ENCODE results near the gene ZNF438. TPM values are rescaled to one million over a fixed set of nuclear protein-coding genes. Genes with fewer than 3 reads are reported as not detected.
A peak's percentile ranks its signal among the peaks of the same experiment; 100 is the strongest.

The ZNF438 gene
- total RNA-seq = 10 to 100 TPM in 1 of 2 donors, 1 to 10 TPM in 1; 9.6 to 20.1 TPM
- polyA plus RNA-seq (ENCODE audit: insufficient read length in 6 of 6) = 10 to 100 TPM in 5 of 6 donors, 1 to 10 TPM in 1; 9.8 to 11.4 (median 10.7) TPM
- long read RNA-seq, donor 1, partial matches to known transcripts = 6 of 7 reads
- long read RNA-seq, donor 1, other reads (novel, unspliced or antisense) = 0 of 7 reads
- long read RNA-seq, donor 2, partial matches to known transcripts = 5 of 5 reads
- long read RNA-seq, donor 2, other reads (novel, unspliced or antisense) = 0 of 5 reads
- long read RNA-seq, donor 3, partial matches to known transcripts = 6 of 7 reads
- long read RNA-seq, donor 3, other reads (novel, unspliced or antisense) = 0 of 7 reads
- long read RNA-seq, donor 4 = 0 reads
- long read RNA-seq, donor 5 = 0 reads
- long read RNA-seq, donor 6 = 0 reads
- long read RNA-seq, donor 7, partial matches to known transcripts = 0 of 2 reads
- long read RNA-seq, donor 7, other reads (novel, unspliced or antisense) = 0 of 2 reads
- long read RNA-seq, donor 8, partial matches to known transcripts = 0 of 2 reads
- long read RNA-seq, donor 8, other reads (novel, unspliced or antisense) = 0 of 2 reads
- long read RNA-seq, donor 9 = 0 reads
- long read RNA-seq, donor 10, partial matches to known transcripts = 1 of 2 reads
- long read RNA-seq, donor 10, other reads (novel, unspliced or antisense) = 1 of 2 reads
- long read RNA-seq, donor 11 = 0 reads
- long read RNA-seq, donor 12 = 0 reads

GRCh38 chr10:31031558-31032257 lies at the start of gene ZNF438:
TSS of gene ZNF438 (minus strand) at chr10:31031865. CDS start at chr10:30877034, 154,831 bp downstream.
- peaks cover 7 to 48% of the 10 kb centered on the region in 2 donors for H3K4me1 ChIP-seq
- peak; percentile 95 for ATAC-seq
- peak; percentile 96 to 99 (median 97) for DNase-seq
- intact Hi-C loops (cut with DNase I) = loop anchor here in 1 of 2 donors (10.0 kb wide), 1 partner anchor 283 kb away; the partner anchor contains the start of gene ZEB1
- H3K4me3 ChIP-seq = peak within 1 kb of the TSS; percentile 56 to 60
- H3K27ac ChIP-seq = peak within 1 kb of the TSS; percentile 99 to 100
- no peaks in the 10 kb centered on the region for H3K9me3 ChIP-seq
- H3K27me3 ChIP-seq = no peaks in the 10 kb centered on the region
- TF ChIP-seq CTCF (IDR thresholded peaks at IDR 0.05) = peak; percentile 24 to 65
- no peaks in the 10 kb centered on the region for H3K36me3 ChIP-seq

GRCh38 chr10:31076610-31076988 lies 44.9 kb upstream of the ZNF438 start:
- H3K4me3 ChIP-seq = no peak overlapping the region
- ATAC-seq (no peak), DNase-seq (no peak)
- H3K27me3 ChIP-seq = no peaks in the 10 kb centered on the region
- no peaks in the 10 kb centered on the region for H3K9me3 ChIP-seq
- TF ChIP-seq CTCF (IDR thresholded peaks at IDR 0.05) = no peak
- H3K4me1 ChIP-seq = peaks cover 2 to 5% of the 10 kb centered on the region in 2 donors
- intact Hi-C loops (cut with DNase I) = no loop called here
- no peaks in the 10 kb centered on the region for H3K36me3 ChIP-seq
- no peak overlapping the region for H3K27ac ChIP-seq

- peak; percentile 10 for ATAC-seq
- H3K27me3 ChIP-seq = no peaks in the 10 kb centered on the region
- no peak overlapping the region for H3K27ac ChIP-seq
- DNase-seq = peak in 2 of 4 donors; percentile 69 to 81
- H3K9me3 ChIP-seq = no peaks in the 10 kb centered on the region
- no peak overlapping the region for H3K4me3 ChIP-seq
- H3K36me3 ChIP-seq = no peaks in the 10 kb centered on the region
- peaks cover 2 to 5% of the 10 kb centered on the region in 2 donors for H3K4me1 ChIP-seq
- intact Hi-C loops (cut with DNase I) = no loop called here
- no peak for TF ChIP-seq CTCF (IDR thresholded peaks at IDR 0.05)
These were observed 44.4 kb upstream of the ZNF438 start for GRCh38 chr10:31075881-31076609.

GRCh38 chr10:31075434-31075833 lies 43.8 kb upstream of the ZNF438 start:
- Histone ChIP-seq H3K4me3 (no peak overlapping the region), H3K4me1 (peaks cover 2 to 5% of the 10 kb centered on the region in 2 donors), H3K27ac (peak overlapping the region in 1 of 2 donors; percentile 26), H3K9me3 (no peaks in the 10 kb centered on the region), H3K27me3 (no peaks in the 10 kb centered on the region), H3K36me3 (no peaks in the 10 kb centered on the region)
- DNase-seq (no peak), ATAC-seq (peak; percentile 79)
- intact Hi-C loops (cut with DNase I) = no loop called here
- no peak for TF ChIP-seq CTCF (IDR thresholded peaks at IDR 0.05)

Data from left lung (tissue), 14 donors.